HG03159 (cell line): Measurements from ENCODE around the gene GDPD1.
A peak's percentile ranks its signal among the peaks of the same experiment; 100 is the strongest.
"Not testable (repeated sequence)": the region's sequence is repeated elsewhere in the genome, so short reads cannot be mapped to it uniquely, and the experiment has no call there.

Experiments
- ATAC-seq: cut with Tn5 transposase; IDR thresholded peaks from one replicate; pipeline ENCODE4 v1.9.1; 2021; ENCODE audit warnings: mild to moderate bottlenecking, moderate library complexity; ENCODE audit not compliant: unreplicated experiment

GDPD1 gene

DNA sequence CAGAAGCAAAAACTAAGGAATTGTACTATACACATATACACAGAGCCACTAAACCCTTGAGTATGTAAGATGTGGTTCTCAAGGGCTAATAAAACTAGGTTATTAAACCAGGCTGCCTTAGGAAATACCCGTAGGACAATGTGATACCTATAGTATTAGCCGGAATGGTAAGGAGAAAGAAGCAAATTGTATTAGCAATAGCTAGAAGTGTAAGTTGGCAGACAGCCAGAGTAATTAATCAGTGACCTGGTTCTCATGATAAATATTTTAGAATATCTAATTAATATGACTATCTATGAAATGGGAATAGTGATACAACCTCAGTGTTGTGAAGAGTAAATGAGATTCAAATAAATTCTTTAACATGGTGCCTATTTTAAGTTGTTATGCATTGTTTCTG, 18.6 kb downstream of the GDPD1 start:
- ATAC-seq = no peak

GRCh38 chr17:59244081-59244480, 23.8 kb downstream of the GDPD1 start:
- ATAC-seq = no peak

DNA sequence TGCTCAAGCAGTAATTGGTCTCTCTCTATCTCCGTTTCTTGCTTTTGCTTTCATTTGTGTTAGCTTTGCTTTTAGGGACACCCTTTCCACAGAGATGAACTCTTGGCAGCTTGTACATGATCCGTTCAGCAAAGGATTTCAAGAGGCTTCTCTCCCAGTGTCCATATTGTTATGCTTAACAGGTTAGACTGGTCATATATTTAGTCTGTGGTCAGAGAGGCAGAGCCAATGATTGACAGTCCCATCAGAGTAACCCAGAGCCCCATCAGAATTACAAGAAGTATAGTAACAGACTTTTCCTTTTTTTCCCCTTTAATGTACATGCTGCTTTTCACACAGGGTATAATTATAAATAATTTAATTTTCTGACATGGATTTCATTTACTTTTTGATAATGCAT, 34.4 kb downstream of the GDPD1 start:
- no peak for ATAC-seq

DNA sequence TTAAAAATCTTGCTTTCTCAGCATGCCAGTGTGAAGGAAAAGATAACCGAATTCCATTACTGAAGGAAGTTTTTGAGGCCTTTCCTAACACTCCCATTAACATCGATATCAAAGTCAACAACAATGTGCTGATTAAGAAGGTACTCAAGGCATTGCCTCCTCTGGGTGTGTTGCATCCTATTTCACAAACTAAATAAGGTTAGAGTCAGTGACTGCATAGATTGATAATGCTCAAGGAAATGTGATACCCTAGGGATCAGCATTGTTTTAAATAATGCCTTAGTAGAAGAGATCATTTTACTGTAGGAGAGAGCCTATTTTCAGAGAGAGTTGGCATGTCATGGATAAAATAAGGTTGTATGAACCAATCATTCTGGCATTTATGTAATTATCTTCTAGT, 36.8 kb downstream of the GDPD1 start:
- no peak for ATAC-seq

DNA sequence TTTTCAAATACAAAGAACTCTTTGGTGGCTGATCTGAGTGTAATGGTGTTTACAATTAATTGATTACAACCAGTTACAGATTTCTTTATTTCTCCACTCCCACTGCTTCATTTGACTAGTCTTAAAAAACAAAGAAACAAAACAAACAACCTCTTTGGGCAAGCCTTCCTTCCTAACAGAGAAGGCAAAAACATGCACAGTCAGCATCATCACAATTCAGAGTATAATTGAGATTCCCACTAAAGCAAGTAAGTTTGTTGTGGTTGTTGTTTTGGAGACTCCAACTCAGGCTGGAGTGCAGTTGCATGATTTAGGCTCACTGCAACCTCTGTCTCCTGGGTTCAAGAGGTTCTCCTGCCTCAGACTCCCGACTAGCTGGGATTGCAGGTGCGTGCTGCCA, 40.4 kb downstream of the GDPD1 start:
- no peak for ATAC-seq

- no peak for ATAC-seq
Observed at GRCh38 chr17:59266745-59267144, 46.4 kb downstream of the GDPD1 start.

GRCh38 chr17:59267776-59268175, 47.5 kb downstream of the GDPD1 start:
- no peak for ATAC-seq

DNA sequence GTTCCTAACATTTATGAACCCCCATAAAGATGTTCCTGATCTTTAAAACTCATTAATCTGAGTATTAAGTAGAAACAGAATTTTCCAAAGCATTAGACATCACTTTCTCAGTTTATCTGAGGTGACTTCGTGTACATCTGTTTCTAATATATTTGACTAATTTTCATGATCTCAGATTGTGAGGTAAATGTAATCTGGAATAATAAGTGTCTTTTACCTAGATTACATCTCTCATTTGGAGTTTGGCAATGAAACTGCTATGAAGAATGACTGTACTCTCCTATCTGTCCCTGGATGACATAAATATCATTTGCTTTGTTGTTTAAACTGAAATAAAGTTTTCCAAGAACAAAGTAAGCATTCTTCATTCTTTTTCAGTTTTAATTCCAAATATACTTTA, 55.3 kb downstream of the GDPD1 start:
- no peak for ATAC-seq

DNA sequence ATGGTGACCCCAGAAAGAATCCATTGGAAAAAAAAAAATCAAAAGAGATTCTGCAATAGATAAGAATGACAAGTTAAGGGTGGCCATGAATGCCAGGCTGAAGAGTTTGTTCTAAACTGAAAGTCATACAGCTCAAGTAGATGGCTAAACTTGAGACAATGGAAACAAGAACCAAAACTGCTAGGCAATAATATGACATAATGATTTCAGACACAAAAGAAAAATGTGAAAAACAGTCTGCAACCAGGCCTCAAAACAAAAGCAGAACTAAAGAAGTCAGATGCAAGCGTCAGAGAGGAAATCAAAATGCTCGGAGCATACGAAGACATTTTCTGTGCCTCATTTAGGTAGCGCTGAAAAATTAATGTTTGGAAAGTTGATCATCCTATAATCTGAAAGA, 56.7 kb downstream of the GDPD1 start:
- ATAC-seq = peak; percentile 79

GRCh38 chr17:59278406-59278805, 58.1 kb downstream of the GDPD1 start:
- ATAC-seq = no peak

GRCh38 chr17:59284317-59284716, 64.0 kb downstream of the GDPD1 start:
- ATAC-seq = no peak

DNA sequence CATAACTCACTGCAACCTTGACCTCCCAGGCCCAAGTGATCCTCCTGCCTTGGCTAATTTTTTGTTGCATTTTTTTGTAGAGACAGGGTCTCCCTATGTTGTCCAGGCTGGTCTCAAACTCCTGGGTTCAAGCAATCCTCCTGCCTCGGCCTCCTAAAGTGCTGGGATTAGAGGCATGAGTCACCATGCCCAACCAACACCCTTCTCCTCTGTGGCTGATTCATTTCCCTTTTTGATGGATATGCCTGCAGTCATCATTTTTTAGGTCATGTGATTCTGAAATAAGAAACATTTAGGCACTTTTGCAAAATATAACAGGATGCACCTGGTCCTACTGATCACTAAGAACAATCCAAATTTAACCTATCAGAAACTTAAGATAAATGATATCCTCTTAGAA, 67.1 kb downstream of the GDPD1 start:
- no peak for ATAC-seq

GRCh38 chr17:59287891-59288290, 67.6 kb downstream of the GDPD1 start:
- no peak for ATAC-seq

DNA sequence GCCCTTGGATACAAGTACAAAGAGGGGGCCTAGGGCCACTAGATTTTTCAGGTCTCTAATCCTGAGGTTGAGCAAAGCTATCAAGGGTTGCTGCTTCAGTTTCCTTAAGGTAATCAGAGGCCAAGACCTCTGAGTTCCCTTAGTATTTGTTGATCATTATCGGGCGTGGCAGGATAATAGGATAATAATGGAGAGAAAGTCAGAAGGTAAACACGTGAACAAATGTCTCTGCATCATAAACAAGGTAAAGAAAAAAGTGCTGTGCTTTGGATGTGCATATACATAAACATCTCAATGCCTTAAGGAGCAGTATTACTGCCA, 69.6 kb downstream of the GDPD1 start:
- ATAC-seq = no peak

GRCh38 chr17:59290302-59290998, 70.1 kb downstream of the GDPD1 start:
- ATAC-seq = not testable (repeated sequence)

GRCh38 chr17:59292174-59292523, 71.8 kb downstream of the GDPD1 start:
- no peak for ATAC-seq

- no peak for ATAC-seq
Observed at GRCh38 chr17:59296190-59296589, 75.9 kb downstream of the GDPD1 start.

GRCh38 chr17:59298521-59298920, 78.2 kb downstream of the GDPD1 start:
- ATAC-seq = no peak

DNA sequence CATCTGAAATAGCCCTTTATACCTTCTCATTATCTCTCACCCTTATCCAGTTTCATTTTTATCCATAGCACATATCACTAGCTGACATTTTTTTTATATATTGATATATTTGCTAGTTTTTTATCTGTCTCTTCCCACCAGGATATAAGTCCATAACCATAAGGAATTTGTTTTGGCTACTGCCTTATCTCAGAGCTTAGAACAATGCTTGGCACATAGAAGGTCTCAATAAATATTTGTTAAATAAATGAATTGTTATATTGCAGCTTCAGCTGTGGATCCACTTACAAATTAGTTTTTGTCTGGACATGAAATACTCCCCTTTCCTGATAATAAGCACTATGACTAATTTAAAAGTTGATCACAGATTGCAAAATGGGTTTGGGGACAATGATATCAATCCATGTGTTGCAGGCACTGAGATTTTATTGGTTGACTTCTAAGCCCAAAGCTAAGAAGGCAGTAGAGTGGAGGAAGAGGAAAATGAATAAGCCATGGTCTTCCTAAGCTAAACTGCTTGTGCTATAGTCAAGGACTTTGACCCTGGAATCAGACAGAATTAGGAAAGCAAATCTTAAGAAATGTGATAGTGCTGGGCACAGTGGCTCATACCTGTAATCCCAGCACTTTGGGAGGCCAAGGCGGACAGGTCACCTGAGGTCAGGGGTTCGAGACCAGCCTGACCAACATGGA, 79.2 kb downstream of the GDPD1 start:
- no peak for ATAC-seq

GRCh38 chr17:59300941-59301340, 80.6 kb downstream of the GDPD1 start:
- no peak for ATAC-seq

GRCh38 chr17:59304811-59305210, 84.5 kb downstream of the GDPD1 start:
- ATAC-seq = no peak

- ATAC-seq = no peak
Observed at GRCh38 chr17:59310263-59310920, 90.1 kb downstream of the GDPD1 start.
